Effector memory CD4-positive, alpha-beta T cell (primary cell): Measurements from ENCODE around the gene CGB7.

Experiments used
- DNase-seq, 3 donors: peaks; one replicate each; pipeline ENCODE4 v3.0.0-alpha.2; 2020
- H3K27ac ChIP-seq: 2 replicates; pipeline ENCODE4 v1.7.0; 2013; ENCODE audit warnings: mild to moderate bottlenecking, low read length, moderate library complexity; ENCODE audit not compliant: insufficient read depth, poor library complexity, severe bottlenecking
- H3K27me3 ChIP-seq: replicated peaks from 2 replicates; pipeline ENCODE4 v1.7.0; 2013; ENCODE audit warnings: mild to moderate bottlenecking, low read length; ENCODE audit not compliant: insufficient read depth, control insufficient read depth, poor library complexity, severe bottlenecking
- H3K36me3 ChIP-seq: 2 replicates; pipeline ENCODE4 v1.7.0; 2013; ENCODE audit warnings: mild to moderate bottlenecking, low read length, moderate library complexity; ENCODE audit not compliant: control insufficient read depth, insufficient read depth
- H3K4me1 ChIP-seq: 2 replicates; pipeline ENCODE4 v1.7.0; 2013; ENCODE audit warnings: low read length, mild to moderate bottlenecking; ENCODE audit not compliant: control insufficient read depth, insufficient read depth, poor library complexity, severe bottlenecking
- H3K4me3 ChIP-seq: 2 replicates; pipeline ENCODE4 v1.7.0; 2013; ENCODE audit warnings: low read length, low read depth, mild to moderate bottlenecking; ENCODE audit not compliant: insufficient read depth, poor library complexity, severe bottlenecking
- H3K9me3 ChIP-seq: 2 replicates; pipeline ENCODE4 v1.7.0; 2013; ENCODE audit warnings: mild to moderate bottlenecking, low read length, moderate library complexity; ENCODE audit not compliant: control insufficient read depth
- total RNA-seq, 3 donors: gene quantifications; one replicate each; lab custom pipeline; 2026; lab: John Stamatoyannopoulos, UW

Gene CGB7
- 0 reads per million in 3 donors for total RNA-seq

- Histone ChIP-seq H3K36me3 (no peaks in the 10 kb centered on the region), H3K9me3 (no peaks in the 10 kb centered on the region), H3K27ac (no peak within 1 kb of the TSS), H3K4me3 (peak within 1 kb of the TSS; percentile 73), H3K27me3 (peaks cover 10% of the 10 kb centered on the region), H3K4me1 (peaks cover 24% of the 10 kb centered on the region)
- peak in 2 of 3 donors; percentile 21 to 36 for DNase-seq
These were observed at the start of gene CGB7 for GRCh38 chr19:49057636-49058234. Gene CGB7 (minus strand): TSS chr19:49057749. CDS start chr19:49055375, 2,374 bp downstream.

DNA sequence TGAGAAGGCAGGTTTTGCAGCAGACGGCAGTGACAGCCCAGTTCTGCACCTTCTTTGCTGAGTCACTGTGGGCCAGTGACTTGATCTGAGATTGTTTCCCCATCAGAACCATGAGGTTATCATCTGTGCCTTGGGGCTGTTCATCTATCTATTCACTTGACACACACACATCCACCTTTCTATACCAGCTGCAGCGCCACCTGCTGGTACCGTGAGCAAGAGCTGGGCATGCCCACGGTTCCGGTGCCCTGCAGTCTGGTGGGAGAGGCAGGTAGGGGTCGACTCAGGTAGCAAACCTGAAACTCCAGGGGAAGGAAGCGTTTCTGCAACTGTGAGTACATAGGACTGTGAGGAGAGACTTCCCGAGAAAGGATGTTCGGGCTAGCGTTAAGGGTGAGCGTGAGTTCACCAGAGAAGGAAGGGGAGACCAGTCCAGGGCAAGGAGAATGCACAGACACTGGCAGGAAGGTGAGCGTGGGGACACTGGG lies 49.1 kb upstream of the CGB7 start:
- Histone ChIP-seq H3K9me3 (no peaks in the 10 kb centered on the region), H3K27me3 (no peaks in the 10 kb centered on the region), H3K36me3 (peaks cover 66% of the 10 kb centered on the region), H3K4me1 (no peaks in the 10 kb centered on the region), H3K4me3 (no peak overlapping the region), H3K27ac (no peak overlapping the region)
- DNase-seq = peak in 2 of 3 donors; percentile 9 to 43

DNA sequence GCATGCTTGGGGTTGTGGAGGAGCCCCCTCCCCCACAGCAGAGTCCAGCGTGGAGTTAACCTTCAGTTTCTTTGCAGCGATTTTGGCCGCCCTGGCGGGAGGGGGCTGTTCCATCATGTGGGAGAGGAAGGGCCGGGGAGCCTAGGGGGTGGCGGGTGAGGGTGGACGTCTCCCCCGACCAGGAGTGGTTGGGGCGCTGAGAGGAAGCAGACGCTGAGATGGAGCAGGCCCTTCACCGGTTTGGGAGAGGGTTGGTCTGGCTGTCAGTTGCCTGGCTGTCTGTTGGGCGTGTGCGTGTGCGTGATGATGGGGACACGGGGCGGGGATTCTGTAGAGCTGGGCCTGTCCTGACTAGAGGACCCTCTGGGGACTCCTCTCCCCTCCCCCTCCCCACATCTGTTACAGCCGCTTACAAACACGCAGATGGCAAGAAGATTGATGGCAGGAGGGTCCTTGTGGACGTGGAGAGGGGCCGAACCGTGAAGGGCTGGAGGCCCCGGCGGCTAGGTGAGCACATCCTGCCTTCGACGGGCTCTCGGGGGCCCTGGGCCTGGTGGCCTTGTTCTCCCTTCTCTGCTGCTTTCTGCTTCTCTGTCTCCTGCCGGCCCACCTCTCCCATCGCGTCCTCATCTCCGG lies 46.8 kb upstream of the CGB7 start:
- Histone ChIP-seq H3K4me1 (no peaks in the 10 kb centered on the region), H3K27me3 (no peaks in the 10 kb centered on the region), H3K27ac (no peak overlapping the region), H3K9me3 (no peaks in the 10 kb centered on the region), H3K4me3 (no peak overlapping the region), H3K36me3 (peaks cover 87% of the 10 kb centered on the region)
- no peak for DNase-seq

GRCh38 chr19:49103331-49104085 lies 46.0 kb upstream of the CGB7 start:
- no peaks in the 10 kb centered on the region for H3K27me3 ChIP-seq
- H3K27ac ChIP-seq = no peak overlapping the region
- peaks cover 90% of the 10 kb centered on the region for H3K36me3 ChIP-seq
- no peaks in the 10 kb centered on the region for H3K4me1 ChIP-seq
- no peak for DNase-seq
- H3K4me3 ChIP-seq = no peak overlapping the region
- no peaks in the 10 kb centered on the region for H3K9me3 ChIP-seq

DNA sequence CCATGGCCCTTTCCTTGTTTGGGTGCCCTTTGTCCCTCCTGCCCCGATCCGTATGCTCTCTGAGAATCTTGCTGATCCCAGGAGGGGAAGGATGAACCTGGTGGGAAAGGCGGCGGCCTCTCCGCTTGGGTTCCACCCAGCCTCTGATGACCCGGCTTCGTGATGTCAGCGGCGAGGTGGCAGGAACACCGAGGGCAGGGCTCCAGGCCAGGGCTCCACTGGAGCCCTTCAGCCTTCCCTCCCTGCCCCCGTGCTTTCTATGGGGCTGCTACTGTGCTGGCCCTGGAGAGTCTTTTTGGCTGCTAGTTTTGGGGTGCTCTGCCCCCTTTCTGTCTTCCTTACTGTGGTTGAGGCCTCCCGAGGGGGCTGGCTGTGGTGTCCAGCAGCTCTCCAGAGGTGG lies 44.8 kb upstream of the CGB7 start:
- DNase-seq = no peak
- peaks cover 87% of the 10 kb centered on the region for H3K36me3 ChIP-seq
- H3K9me3 ChIP-seq = no peaks in the 10 kb centered on the region
- no peaks in the 10 kb centered on the region for H3K4me1 ChIP-seq
- H3K27ac ChIP-seq = no peak overlapping the region
- H3K4me3 ChIP-seq = no peak overlapping the region
- H3K27me3 ChIP-seq = no peaks in the 10 kb centered on the region

- Histone ChIP-seq H3K4me1 (no peaks in the 10 kb centered on the region), H3K4me3 (no peak overlapping the region), H3K27ac (no peak overlapping the region), H3K27me3 (no peaks in the 10 kb centered on the region), H3K36me3 (peaks cover 80% of the 10 kb centered on the region), H3K9me3 (no peaks in the 10 kb centered on the region)
- no peak for DNase-seq
These were observed 43.6 kb upstream of the CGB7 start for GRCh38 chr19:49101160-49101559.

GRCh38 chr19:49098795-49099194 lies 41.2 kb upstream of the CGB7 start:
- Histone ChIP-seq H3K4me3 (no peak overlapping the region), H3K27me3 (no peaks in the 10 kb centered on the region), H3K27ac (no peak overlapping the region), H3K4me1 (no peaks in the 10 kb centered on the region), H3K9me3 (no peaks in the 10 kb centered on the region), H3K36me3 (peaks cover 71% of the 10 kb centered on the region)
- no peak for DNase-seq

- peaks cover 67% of the 10 kb centered on the region for H3K36me3 ChIP-seq
- H3K9me3 ChIP-seq = no peaks in the 10 kb centered on the region
- H3K4me1 ChIP-seq = no peaks in the 10 kb centered on the region
- H3K4me3 ChIP-seq = no peak overlapping the region
- H3K27ac ChIP-seq = no peak overlapping the region
- DNase-seq = peak; percentile 47 to 62 (median 57)
- H3K27me3 ChIP-seq = no peaks in the 10 kb centered on the region
These were observed 40.1 kb upstream of the CGB7 start for GRCh38 chr19:49097453-49098288.

DNA sequence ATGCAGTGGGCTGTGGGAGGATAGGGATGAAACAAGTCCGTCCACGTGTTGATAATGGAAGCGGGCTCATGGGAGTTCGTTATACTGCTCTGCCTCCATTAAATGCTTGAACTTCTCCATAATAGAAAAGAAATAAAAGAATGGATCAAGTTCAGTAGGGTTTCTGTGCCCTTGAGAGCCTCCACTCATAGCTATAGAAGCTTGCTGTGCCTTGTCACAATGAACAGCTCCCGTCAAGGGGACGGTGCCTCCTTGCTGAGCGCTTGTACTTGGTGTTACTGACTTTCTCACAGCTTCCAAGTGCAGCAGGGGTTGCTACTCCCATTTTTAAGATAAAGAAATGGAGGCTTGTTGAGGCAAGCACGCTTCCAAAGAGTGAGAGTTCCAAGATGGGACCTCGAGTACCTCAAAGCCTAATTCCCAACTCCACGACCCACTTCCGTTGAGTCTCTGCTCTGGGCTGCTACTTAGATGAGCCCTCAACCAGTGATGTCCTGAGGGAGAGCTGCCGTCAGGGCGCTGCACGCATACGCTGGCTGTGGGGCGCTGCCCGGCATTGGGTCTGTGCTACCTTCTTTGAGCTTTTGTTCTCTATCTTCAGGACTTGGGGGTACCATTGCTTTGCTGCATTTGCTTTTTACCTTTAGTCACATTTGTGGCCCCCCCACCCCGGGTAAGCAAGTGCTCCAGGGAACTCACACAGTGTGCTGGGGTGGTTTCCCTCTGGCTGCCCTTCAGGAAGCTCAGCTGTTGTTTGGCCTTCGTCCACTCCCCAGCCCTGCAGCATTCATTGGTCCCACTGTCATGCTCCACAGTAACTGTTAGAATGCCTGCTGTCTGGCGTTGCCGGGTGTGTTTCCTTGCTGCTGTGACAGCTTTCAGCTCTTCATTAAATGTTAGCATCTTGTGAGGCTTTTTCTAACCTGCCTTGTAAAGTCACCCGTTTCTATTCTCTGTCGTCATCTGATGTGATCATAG lies 37.2 kb upstream of the CGB7 start:
- Histone ChIP-seq H3K27me3 (no peaks in the 10 kb centered on the region), H3K4me3 (no peak overlapping the region), H3K36me3 (peaks cover 72% of the 10 kb centered on the region), H3K4me1 (no peaks in the 10 kb centered on the region), H3K9me3 (no peaks in the 10 kb centered on the region), H3K27ac (no peak overlapping the region)
- no peak for DNase-seq
